Anterior cingulate cortex (tissue), 58 donors: ENCODE results near the gene DMRTB1.
A peak's percentile ranks its signal among the peaks of the same experiment; 100 is the strongest.

Source experiments
- DNase-seq, 58 donors: peaks; one replicate each; lab custom pipeline; 2025; lab: John Stamatoyannopoulos, UW

DMRTB1 gene

GRCh38 chr1:53484705-53485477, 25.7 kb downstream of the DMRTB1 start:
- no peak for DNase-seq

GRCh38 chr1:53485478-53486394, 26.5 kb downstream of the DMRTB1 start:
- peak in 52 of 58 donors; percentile 7 to 85 (median 42) for DNase-seq

GRCh38 chr1:53486395-53487026, 27.3 kb downstream of the DMRTB1 start:
- no peak for DNase-seq

- DNase-seq, result no peak
Measured at GRCh38 chr1:53490351-53490750, 31.2 kb downstream of the DMRTB1 start.

- DNase-seq, result no peak
Measured at GRCh38 chr1:53495633-53496345, 36.6 kb downstream of the DMRTB1 start.

- no peak for DNase-seq
Measured at GRCh38 chr1:53498555-53499131, 39.4 kb downstream of the DMRTB1 start.

GRCh38 chr1:53499257-53500203, 40.3 kb downstream of the DMRTB1 start:
- DNase-seq, result no peak

- DNase-seq, result no peak
Measured at GRCh38 chr1:53500204-53501064, 41.2 kb downstream of the DMRTB1 start.

GRCh38 chr1:53501065-53502005, 42.1 kb downstream of the DMRTB1 start:
- no peak for DNase-seq

- DNase-seq, result peak in 1 of 58 donors; percentile 12
Measured at GRCh38 chr1:53502641-53503432, 43.6 kb downstream of the DMRTB1 start.

- no peak for DNase-seq
Measured at GRCh38 chr1:53503433-53504217, 44.4 kb downstream of the DMRTB1 start.

GRCh38 chr1:53504901-53505300, 45.7 kb downstream of the DMRTB1 start:
- no peak for DNase-seq

GRCh38 chr1:53505401-53505800, 46.2 kb downstream of the DMRTB1 start:
- DNase-seq, result no peak

GRCh38 chr1:53505891-53506290, 46.7 kb downstream of the DMRTB1 start:
- no peak for DNase-seq
